ENCODE results near the gene ADGRV1.
"Not testable (repeated sequence)": the region's sequence is repeated elsewhere in the genome, so short reads cannot be mapped to it uniquely, and the experiment has no call there.

Gene ADGRV1

DNA sequence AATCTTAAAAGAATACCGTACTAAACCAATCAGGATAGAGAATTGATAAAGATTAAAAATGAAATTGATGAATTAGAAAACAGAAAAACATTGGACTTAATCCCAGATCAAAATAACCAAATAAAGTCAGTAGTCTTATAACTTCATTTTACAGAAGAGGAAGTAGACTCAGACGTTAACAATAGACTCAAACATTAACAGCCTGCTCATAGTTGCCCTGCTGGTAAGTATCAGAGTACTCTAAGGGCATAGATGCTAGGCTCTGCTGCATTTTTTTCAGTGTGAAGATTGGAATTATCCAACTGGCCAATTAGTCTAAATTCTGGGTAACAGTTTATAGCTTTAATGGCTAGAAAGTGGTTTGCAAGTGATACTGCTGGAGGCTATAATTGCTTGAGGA lies 42.9 kb downstream of the ADGRV1 start:
- no peak for DNase-seq

GRCh38 chr5:90602681-90603080 lies 44.1 kb downstream of the ADGRV1 start:
- no peak for DNase-seq

- DNase-seq = no peak
These were observed 47.9 kb downstream of the ADGRV1 start for GRCh38 chr5:90606539-90606938.

DNA sequence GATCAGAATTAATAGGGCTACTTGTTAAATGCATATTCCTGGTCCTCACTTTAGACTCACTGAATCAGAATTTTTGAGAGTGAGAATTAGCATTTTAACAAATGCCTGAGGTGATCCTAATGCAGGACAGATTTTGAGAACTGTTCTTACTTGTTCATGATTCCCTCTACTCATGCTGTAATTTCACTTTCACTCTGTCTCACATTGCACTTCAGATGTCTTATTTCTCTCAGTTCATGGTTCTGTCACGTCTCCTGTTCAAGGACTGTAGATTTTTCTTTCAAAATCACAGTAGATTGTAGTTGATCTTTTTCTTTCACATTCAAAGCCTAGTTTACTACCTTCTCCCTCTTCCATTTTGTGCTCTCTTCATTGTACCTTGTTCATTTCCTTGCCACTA lies 54.3 kb downstream of the ADGRV1 start:
- DNase-seq = no peak

GRCh38 chr5:90613459-90613858 lies 54.9 kb downstream of the ADGRV1 start:
- no peak for DNase-seq

GRCh38 chr5:90613918-90614504 lies 55.4 kb downstream of the ADGRV1 start:
- no peak for DNase-seq

- no peak for DNase-seq
These were observed 56.8 kb downstream of the ADGRV1 start for GRCh38 chr5:90615355-90615754.

GRCh38 chr5:90618071-90618470 lies 59.5 kb downstream of the ADGRV1 start:
- DNase-seq = no peak

- not testable (repeated sequence) for DNase-seq
These were observed 61.2 kb downstream of the ADGRV1 start for GRCh38 chr5:90619762-90620161.

- DNase-seq = no peak
These were observed 63.3 kb downstream of the ADGRV1 start for GRCh38 chr5:90621848-90622247.

DNA sequence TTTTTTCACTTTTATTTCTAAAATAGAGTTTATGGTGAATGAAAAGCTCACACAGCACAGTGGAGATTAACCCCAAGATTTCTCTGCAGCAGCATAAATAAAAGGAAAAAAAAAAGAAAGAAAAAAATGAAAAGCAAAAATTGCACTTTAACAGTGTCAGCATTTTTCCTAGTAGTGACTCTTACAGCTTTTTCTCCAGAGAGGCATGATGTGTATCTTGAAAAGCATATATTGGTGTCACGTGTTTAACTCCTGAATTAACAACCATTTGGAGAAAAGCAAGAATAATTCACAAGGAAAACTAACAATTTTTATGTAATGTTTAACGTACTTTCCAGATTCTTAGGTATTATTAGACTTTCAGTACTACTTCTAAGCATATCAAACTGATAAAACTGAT lies 67.9 kb downstream of the ADGRV1 start:
- no peak for DNase-seq

DNA sequence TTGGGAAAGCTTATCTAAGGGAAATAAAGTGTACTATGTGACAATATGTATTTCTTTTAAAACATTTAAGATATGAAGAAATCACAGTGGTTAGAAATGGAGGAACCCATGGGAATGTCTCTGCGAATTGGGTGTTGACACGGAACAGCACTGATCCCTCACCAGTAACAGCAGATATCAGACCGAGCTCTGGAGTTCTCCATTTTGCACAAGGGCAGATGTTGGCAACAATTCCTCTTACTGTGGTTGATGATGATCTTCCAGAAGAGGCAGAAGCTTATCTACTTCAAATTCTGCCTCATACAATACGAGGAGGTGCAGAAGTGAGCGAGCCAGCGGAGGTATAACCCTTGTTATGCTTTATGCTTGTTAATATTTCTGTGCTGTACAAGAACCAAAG lies 69.9 kb downstream of the ADGRV1 start:
- no peak for DNase-seq

GRCh38 chr5:90632791-90633190 lies 74.2 kb downstream of the ADGRV1 start:
- no peak for DNase-seq

- no peak for DNase-seq
These were observed 78.4 kb downstream of the ADGRV1 start for GRCh38 chr5:90636948-90637347.

DNA sequence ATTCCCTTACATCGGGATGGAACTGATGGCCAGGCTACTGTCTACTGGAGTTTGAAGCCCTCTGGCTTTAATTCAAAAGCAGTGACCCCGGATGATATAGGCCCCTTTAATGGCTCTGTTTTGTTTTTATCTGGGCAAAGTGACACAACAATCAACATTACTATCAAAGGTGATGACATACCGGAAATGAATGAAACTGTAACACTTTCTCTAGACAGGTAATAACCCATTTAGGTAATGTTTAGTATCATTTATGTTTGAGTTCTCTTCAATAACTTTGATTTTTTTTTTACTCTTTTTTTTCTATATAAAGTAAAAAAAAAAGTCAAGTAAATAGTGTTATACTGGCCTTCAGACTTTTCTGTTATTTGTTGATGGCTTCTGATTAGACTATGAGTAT lies 79.1 kb downstream of the ADGRV1 start:
- no peak for DNase-seq

- no peak for DNase-seq
These were observed 80.3 kb downstream of the ADGRV1 start for GRCh38 chr5:90638878-90639277.

DNA sequence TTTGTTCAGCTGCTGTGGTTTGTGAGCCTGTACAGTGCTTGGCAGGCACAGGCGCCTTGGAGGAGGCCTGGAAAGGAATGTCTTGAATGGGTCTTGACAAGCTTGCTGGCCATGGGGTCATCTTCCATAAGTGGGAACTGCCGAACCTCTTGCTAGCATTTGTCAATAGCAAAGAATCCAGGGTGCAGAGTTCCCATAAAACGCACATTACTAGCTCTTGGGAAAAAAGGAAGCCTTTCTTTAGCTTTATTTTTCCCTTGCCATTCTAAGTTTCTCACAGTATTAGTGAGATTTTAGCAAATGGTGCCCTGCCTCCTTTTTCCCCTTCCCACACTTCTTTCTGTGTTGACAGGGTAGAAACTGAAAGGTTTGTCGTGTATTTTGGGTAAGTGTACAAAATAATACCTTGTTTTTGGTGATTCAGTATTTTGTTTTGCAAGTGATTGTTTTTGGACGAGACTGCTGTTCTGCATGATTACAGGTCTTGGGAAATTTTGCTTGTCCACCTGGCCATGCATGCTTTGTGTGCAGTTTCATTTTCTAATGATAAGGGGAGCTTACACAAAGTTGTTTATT lies 82.0 kb downstream of the ADGRV1 start:
- no peak for DNase-seq

DNA sequence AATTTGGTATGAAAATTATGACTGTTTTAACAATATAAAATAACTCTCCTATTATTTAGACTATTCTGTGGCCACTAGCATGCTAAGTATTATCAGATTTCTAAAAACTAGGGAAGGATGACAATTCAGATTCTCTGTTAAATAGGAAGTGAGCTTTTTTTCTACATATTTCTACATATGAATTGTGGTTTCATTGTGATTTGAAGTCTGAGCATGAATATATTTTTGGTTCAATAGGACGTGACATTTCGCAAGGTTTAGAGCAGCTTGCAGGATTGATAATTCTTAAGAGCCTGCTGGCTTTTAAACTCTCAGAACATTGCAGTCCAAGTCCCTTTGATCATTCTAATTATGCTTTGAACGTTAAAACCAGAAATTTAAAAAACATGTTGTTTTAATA lies 82.9 kb downstream of the ADGRV1 start:
- no peak for DNase-seq

- DNase-seq = no peak
These were observed 84.2 kb downstream of the ADGRV1 start for GRCh38 chr5:90642706-90643229.

DNA sequence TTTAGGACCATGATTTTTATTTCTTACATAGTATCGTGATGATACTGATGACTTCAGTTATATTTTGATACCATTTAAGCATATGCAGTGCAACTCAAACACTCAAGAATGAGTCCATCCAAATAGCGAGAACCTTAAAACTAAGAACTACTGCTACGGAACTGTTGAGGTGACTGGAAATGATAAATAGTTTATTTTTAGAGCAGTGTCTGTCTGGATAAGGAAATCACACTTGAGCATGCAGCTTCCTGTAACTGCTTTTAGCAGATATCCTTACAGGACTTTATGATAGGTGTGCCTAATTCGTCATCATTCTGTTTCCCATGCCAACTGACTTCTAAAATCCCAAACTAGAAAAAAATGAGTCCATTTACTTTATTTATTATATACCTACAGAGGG lies 85.5 kb downstream of the ADGRV1 start:
- no peak for DNase-seq

DNA sequence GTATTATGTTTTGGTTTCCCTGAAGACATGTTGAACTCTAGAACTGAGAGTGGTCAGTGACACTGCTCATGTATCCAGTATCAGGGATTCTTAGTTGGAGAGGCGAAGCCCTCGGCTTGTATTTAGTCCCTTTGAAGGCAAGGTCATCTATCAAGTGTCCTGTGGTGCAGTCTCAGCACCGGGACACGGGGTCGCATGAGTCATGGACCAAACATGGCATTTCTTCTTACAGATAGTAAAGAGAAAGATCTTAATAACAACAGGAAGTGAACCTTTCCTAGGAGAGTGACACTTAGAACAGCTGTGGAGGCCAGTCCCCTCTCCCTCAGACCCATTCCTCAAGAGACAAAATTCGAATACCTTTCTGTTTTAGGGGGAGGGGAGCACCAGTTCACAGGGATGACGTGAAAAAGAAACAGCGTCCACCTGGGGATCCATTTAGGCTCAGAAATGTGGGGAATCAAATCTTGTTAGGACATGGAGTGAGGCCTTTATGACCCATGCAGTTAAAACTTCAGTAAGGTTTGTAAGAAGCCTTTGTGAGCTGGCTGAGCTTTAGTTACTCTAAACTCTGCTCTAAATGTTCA lies 86.5 kb downstream of the ADGRV1 start:
- DNase-seq = no peak

GRCh38 chr5:90650767-90651166 lies 92.2 kb downstream of the ADGRV1 start:
- DNase-seq = no peak

DNA sequence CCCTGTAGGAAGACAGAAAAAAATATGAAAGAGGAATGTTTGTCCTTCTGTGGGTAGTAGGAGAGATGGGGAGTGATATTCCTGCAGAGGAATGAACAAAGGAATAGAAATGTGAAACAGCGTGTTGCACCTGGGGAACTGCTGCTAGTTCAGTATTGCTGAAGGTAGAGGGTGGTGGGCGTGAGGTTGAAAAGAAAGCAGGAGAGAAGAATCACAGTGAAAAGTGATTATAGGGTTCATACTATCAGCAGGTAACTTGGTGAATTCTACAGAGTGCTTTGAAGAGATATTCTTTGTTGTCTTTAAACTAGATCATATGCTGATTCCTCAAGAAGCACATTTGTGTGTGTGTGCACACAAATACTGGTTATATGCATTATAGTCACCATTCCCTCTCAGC lies 95.6 kb downstream of the ADGRV1 start:
- no peak for DNase-seq

GRCh38 chr5:90655423-90655822 lies 96.8 kb downstream of the ADGRV1 start:
- no peak for DNase-seq

GRCh38 chr5:90657030-90657429 lies 98.4 kb downstream of the ADGRV1 start:
- DNase-seq = no peak

Data from midbrain (tissue), 1 donor.